ENCODE results near the gene TRIM59. TPM values are rescaled to one million over a fixed set of nuclear protein-coding genes. Genes with fewer than 3 reads are reported as not detected.

TRIM59 gene, protein sequence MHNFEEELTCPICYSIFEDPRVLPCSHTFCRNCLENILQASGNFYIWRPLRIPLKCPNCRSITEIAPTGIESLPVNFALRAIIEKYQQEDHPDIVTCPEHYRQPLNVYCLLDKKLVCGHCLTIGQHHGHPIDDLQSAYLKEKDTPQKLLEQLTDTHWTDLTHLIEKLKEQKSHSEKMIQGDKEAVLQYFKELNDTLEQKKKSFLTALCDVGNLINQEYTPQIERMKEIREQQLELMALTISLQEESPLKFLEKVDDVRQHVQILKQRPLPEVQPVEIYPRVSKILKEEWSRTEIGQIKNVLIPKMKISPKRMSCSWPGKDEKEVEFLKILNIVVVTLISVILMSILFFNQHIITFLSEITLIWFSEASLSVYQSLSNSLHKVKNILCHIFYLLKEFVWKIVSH
- 10 to 100 TPM; 30.9 to 50.2 (median 40.7) TPM for total RNA-seq (2021; fragmentation: NEBNext Ultra II Directional; extraction: Animal tissue kit (Norgen Biotek cat#: 25700))
- long read RNA-seq, transcript TRIM59-201 (3 exons, 3,867 nt), result major isoform, 5 of 47 reads
- long read RNA-seq, partial matches to known transcripts, result 0 of 47 reads
- long read RNA-seq, other reads (novel, unspliced or antisense), result 39 of 47 reads

DNA sequence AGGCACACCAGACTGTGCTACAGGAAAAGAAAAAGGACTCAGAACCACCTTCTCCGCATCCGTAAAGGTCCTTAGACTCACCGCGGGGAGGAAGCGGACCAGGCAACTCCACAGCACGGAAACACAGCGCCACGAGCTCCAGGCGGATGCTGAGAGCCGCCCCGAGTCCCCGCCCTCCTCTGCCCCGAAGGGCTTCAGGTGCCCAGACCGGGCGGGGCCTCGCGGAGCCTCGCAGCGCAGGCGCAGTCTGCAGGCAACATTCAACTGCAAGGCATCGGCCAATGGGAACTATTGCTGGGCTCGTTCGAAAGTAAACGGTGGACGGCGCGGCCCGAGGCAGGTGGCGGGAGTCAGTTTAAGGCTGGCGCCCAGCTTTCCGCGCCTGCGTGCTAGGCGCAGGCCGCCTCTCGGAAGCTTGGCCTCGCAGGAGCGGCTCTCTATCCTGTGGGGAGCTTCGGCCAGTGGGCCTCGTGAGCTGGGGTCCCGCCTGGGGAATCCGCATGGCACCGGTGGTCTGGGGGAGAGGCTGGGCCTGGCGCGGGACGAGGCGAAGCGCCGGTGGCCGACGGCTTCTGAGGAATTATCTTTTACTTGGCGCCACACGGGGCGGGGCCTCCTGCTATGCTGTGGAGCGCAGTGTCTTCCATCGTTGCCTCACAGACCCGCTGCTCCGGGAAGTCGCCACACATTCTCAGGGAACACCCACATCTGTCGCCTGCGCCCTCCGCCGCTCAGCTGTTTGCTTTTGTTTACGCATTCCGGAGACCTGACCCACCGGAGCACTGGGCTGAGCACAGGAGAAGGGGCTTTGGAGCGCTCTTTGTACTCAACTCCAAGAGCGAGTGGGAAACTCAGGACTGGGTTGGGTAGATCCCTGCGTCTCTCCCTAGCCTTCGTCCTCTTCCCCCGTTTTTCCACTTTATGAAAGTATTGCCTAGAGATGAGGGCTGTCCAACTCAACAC, at the start of gene TRIM59:
Gene TRIM59, minus strand, starts transcription at position 151 of the 963 bp plus-strand sequence. CDS start 10,603 bp downstream, outside the sequence.
- Mint-ChIP-seq H3K27ac (peak within 1 kb of the TSS; percentile 97), H3K36me3 (ENCODE audit: low read depth) (peaks cover 33% of the 10 kb centered on the region), H3K9me3 (no peaks in the 10 kb centered on the region), H3K27me3 (ENCODE audit: insufficient read depth) (no peaks in the 10 kb centered on the region; the same call in 1 of the 2 replicates), H3K4me3 (peak within 1 kb of the TSS; percentile 96), H3K4me1 (ENCODE audit: low read depth) (peaks cover 52% of the 10 kb centered on the region)
- TF ChIP-seq, protein P1, sequence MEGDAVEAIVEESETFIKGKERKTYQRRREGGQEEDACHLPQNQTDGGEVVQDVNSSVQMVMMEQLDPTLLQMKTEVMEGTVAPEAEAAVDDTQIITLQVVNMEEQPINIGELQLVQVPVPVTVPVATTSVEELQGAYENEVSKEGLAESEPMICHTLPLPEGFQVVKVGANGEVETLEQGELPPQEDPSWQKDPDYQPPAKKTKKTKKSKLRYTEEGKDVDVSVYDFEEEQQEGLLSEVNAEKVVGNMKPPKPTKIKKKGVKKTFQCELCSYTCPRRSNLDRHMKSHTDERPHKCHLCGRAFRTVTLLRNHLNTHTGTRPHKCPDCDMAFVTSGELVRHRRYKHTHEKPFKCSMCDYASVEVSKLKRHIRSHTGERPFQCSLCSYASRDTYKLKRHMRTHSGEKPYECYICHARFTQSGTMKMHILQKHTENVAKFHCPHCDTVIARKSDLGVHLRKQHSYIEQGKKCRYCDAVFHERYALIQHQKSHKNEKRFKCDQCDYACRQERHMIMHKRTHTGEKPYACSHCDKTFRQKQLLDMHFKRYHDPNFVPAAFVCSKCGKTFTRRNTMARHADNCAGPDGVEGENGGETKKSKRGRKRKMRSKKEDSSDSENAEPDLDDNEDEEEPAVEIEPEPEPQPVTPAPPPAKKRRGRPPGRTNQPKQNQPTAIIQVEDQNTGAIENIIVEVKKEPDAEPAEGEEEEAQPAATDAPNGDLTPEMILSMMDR (IDR thresholded peaks at IDR 0.05), result no peak
- peak; percentile 98 for DNase-seq

DNA sequence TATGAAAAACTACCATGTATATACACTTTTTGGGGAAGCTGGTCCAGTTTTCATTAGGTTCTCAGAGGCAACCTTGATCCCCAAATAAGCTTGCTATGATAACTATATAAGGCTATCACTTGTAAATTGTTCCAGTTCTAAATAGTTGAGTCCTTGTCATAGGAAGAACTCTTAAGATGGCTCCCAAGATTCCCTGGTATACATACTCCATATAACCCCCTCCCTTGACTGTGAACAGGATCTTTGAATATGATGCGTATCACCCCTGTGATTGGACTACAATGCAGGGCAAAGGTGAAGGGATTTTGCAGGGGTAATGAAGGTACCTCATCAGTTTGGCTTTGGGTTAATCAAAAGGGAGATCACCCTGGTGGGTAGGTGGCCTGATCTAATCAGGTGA, 48.6 kb upstream of the TRIM59 start:
- Mint-ChIP-seq H3K27ac (no peak overlapping the region), H3K4me1 (ENCODE audit: low read depth) (no peaks in the 10 kb centered on the region; the same call in 1 of the 2 replicates), H3K4me3 (no peak overlapping the region), H3K27me3 (ENCODE audit: insufficient read depth) (peaks cover 6% of the 10 kb centered on the region; the same call in 1 of the 2 replicates), H3K36me3 (ENCODE audit: low read depth) (peaks cover 37% of the 10 kb centered on the region), H3K9me3 (no peaks in the 10 kb centered on the region)
- DNase-seq, result no peak
- TF ChIP-seq, protein P1 (IDR thresholded peaks at IDR 0.05), result no peak

DNA sequence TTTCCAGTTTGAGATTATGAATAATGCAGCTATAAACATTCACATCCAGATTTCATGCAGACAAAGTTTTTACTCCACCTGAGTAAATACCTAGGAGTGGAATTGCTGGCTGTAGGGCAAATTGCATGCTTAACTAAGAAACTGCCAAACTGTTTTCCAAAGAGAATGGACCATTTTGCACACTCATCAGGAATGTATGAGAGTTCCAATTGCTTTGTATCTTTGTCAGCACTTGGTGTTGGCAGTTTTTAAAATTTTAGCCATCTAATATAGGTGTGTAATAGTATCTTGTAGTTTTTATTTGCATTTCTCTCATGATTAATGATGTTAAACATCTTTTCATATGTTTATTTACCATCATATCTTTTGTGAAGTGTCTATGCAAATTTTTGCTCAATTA, 40.6 kb upstream of the TRIM59 start:
- Mint-ChIP-seq H3K4me1 (ENCODE audit: low read depth) (peaks cover 13% of the 10 kb centered on the region), H3K9me3 (no peaks in the 10 kb centered on the region), H3K36me3 (ENCODE audit: low read depth) (peaks cover 5% of the 10 kb centered on the region; the same call in 1 of the 2 replicates), H3K27me3 (ENCODE audit: insufficient read depth) (peaks cover 1% of the 10 kb centered on the region), H3K27ac (no peak overlapping the region), H3K4me3 (no peak overlapping the region)
- TF ChIP-seq, protein P1 (IDR thresholded peaks at IDR 0.05), result no peak
- no peak for DNase-seq

DNA sequence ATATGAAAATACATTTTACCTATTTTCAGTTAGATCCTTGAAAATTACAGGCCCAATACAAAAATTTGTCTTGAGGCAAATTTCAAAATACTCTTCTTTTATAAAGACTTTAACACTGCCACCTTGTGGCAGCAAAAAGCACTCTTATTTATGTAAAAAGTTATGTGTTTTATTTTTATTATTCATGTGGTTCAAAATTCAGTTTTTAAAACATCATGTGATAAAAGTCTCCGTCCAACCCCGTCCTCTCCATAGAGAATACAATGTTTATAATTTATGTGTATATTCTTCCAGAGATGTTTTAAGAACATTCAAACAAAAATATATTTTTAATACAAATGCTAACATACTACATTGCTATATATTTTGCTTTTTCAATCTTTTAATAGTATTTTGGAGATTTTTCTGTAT, 36.9 kb upstream of the TRIM59 start:
- DNase-seq, result peak; percentile 44
- TF ChIP-seq, protein P1 (IDR thresholded peaks at IDR 0.05), result peak; percentile 94
- H3K4me3 Mint-ChIP-seq, result peak overlapping the region; percentile 87
- peak overlapping the region; percentile 79 for H3K27ac Mint-ChIP-seq
- H3K36me3 Mint-ChIP-seq (ENCODE audit: low read depth), result 0 out of 2 replicates have a peak, but pooled peaks cover 4% of the 10 kb centered on the region
- H3K9me3 Mint-ChIP-seq, result no peaks in the 10 kb centered on the region
- peaks cover 41% of the 10 kb centered on the region for H3K4me1 Mint-ChIP-seq (ENCODE audit: low read depth)
- H3K27me3 Mint-ChIP-seq (ENCODE audit: insufficient read depth), result peaks cover 1% of the 10 kb centered on the region

DNA sequence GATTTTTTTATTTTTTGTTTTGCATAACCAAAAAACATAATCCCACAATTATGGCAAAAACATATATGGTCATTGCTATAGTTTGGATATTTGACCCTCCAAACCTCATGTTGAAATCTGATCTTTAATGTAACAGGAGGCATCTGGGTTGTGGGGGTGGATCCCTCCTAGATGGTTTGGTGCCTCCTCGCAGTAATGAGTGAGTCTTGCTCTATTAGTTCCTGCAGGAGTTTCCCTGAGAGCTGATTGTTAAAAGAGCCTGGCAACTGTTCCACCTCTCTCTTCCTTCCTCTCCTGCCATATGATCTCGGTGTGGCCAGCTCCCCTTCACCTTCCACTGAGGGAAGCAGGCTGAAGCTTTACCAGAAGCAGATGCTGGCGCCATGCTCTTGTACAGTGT, 33.2 kb upstream of the TRIM59 start:
- no peak overlapping the region for H3K27ac Mint-ChIP-seq
- peaks cover 8% of the 10 kb centered on the region; the same call in 1 of the 2 replicates for H3K36me3 Mint-ChIP-seq (ENCODE audit: low read depth)
- H3K9me3 Mint-ChIP-seq, result no peaks in the 10 kb centered on the region
- H3K4me1 Mint-ChIP-seq (ENCODE audit: low read depth), result peaks cover 65% of the 10 kb centered on the region
- TF ChIP-seq, protein P1 (IDR thresholded peaks at IDR 0.05), result no peak
- H3K4me3 Mint-ChIP-seq, result no peak overlapping the region
- H3K27me3 Mint-ChIP-seq (ENCODE audit: insufficient read depth), result no peaks in the 10 kb centered on the region; the same call in none of the 2 replicates
- no peak for DNase-seq
